22Rv1 (cell line): Measurements from ENCODE around the gene FAM107A.

Experiments used
- H3K27ac ChIP-seq: fragments of 450-650 bp; 2 replicates; pipeline ENCODE4 v1.5.1; 2017
- ZFX ChIP-seq: fragments of 450-650 bp; IDR thresholded peaks from 2 replicates; pipeline ENCODE4 v1.6.1; 2017; ENCODE audit warnings: antibody characterized with exemption, borderline replicate concordance
- TF ChIP-seq, protein P1 (sequence below): fragments of 450-650 bp; IDR thresholded peaks from 2 replicates; pipeline ENCODE4 v1.5.1; 2017; ENCODE audit warnings: mild to moderate bottlenecking

Gene FAM107A

DNA sequence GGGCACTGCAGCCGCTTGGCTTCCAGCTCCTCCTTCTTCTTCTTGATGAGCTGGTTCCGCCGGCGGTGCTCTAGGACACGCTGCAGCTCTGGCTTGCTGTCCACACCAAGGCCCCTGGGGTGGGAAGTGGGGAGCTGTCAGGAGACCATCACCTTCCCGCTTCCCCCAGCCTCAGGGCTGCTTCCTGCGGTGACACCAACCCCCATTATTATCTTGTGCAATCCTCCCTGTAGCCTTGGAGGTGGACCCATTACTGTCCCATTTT lies 10.0 kb downstream of the FAM107A start:
- no peak overlapping the region for H3K27ac ChIP-seq
- TF ChIP-seq ZFX = no peak
- TF ChIP-seq, protein P1, sequence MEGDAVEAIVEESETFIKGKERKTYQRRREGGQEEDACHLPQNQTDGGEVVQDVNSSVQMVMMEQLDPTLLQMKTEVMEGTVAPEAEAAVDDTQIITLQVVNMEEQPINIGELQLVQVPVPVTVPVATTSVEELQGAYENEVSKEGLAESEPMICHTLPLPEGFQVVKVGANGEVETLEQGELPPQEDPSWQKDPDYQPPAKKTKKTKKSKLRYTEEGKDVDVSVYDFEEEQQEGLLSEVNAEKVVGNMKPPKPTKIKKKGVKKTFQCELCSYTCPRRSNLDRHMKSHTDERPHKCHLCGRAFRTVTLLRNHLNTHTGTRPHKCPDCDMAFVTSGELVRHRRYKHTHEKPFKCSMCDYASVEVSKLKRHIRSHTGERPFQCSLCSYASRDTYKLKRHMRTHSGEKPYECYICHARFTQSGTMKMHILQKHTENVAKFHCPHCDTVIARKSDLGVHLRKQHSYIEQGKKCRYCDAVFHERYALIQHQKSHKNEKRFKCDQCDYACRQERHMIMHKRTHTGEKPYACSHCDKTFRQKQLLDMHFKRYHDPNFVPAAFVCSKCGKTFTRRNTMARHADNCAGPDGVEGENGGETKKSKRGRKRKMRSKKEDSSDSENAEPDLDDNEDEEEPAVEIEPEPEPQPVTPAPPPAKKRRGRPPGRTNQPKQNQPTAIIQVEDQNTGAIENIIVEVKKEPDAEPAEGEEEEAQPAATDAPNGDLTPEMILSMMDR = no peak

DNA sequence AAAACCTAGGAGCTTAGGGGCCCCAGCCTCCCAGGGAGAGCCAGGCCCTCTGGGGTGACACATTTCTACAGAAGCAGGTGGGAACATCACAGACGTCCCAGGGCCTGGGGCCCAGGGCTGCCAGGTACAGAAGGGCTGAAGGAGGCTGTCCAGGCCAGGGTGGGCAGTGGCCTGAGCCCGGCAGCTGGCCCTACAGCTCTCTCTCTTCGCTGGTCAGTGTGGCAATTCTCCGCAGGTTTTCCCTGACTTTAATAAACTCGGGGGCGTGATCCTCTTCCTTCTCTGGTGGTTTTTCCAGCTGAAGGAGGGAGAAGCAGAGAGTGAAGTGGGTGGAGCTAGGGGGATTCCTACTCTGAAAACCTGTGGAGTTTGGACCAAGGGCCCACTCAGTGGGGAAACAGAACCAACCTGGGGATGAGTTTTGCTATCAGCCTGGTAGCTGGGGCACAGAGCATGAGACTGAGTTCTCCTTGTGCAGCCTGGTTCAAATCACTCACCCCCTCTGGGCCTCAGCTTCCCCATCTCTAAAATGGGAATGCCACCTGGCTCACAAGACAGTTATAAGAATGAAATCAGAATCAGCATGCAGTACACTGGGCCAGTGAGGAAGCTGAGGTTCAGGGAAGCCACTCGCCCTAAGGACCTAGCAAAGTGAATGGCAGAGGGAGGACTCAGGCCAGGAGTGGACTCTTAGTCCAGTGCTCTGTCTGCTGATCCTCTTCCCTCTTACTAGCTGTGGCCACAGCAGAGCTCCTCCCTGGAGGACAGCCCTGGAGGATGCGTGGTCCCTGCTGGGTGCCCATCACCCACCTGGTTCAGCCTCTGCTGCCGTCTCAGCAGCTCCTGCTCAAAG lies 10.6 kb downstream of the FAM107A start:
- no peak for TF ChIP-seq ZFX
- TF ChIP-seq, protein P1 = no peak
- H3K27ac ChIP-seq = no peak overlapping the region

DNA sequence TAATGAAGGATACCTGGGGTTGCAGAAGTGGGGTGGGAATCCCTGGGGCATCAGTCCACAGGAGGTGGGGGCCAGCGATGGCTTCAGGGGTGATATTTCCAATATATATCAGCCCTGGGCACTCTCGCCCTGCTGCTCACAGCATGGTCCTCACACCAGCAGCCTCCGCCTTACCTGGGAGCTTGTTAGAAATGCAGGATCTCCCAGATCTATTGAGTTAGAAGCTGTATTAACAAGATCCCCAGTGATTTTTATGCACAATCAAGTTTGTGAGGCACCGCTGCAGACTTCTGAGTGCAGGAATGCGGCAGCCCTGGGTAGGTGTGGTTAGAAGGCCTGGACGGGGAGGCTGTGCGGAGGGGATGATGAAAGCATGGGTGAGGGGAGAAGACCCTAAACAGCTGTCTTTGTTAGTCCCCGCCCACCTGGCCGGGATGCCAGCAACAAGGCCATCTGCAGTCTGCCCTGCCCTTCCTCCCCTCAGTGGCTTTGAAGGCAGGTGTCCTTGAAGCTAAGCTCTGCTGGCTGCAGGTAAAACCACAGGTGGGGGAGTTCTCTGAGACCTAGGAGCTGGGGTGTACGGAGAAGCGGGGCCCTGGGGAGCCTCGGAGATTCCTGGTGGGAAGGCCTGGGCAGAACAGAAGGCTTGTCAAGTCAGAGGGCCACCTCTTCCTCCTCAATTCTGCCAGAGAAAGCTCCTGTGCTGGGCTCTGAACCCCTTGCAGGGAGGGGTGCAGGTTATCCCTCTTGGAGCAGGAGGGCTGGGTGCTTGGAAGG lies 11.4 kb downstream of the FAM107A start:
- H3K27ac ChIP-seq = no peak overlapping the region
- TF ChIP-seq, protein P1 = no peak
- no peak for TF ChIP-seq ZFX

DNA sequence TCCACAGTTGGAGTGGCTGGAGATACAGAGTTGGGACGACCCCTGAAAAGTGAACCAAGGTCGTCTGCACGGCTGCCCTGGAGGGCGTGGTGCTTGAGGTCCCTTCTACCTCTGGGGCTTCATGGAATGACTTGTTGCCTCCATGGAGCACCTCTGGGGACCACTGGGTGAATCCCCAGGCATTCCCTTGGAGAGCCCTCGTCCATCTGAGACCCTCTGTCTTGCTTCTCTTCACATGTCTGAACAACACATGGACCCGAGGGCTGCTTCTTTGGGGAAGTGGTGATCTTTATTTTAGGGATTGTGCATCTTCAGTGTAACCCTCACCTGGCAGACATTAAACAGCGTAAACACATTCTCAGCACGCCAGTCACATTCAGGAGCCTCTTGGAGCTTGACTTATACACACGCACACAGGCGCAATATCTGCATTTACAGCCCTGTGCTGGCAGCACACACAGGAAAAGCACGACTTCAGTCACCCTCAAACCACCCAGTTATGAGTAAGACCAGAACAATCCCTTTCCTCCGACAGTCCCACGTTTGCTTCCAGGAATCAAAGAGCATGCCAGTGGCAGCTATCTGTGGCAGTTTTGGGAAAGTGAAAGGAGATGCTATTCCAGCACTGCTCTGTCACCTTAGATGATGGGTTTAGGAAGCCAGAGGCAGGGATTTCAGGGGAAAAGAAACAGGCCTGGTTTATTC lies 12.6 kb downstream of the FAM107A start:
- TF ChIP-seq ZFX = no peak
- TF ChIP-seq, protein P1 = no peak
- no peak overlapping the region for H3K27ac ChIP-seq

DNA sequence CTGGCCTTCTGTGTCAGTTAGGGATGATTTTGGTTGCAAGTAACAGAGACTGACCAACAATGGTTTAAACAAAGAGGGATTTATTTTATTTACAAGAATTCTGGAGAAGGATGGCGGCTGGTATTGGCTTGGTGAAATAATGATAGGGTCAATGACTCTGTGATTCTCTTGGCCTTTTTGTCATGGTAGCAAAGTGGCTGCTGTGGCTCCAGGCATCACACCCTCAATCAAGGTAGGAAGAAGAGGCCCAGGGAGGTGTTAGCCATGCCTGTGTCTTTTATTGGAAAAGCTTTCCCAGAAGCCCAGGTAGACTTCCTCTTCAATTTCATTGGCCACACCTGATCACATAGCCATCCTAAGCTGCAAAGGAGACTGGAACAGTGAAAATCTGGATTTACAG lies 13.1 kb downstream of the FAM107A start:
- H3K27ac ChIP-seq = no peak overlapping the region
- no peak for TF ChIP-seq ZFX

DNA sequence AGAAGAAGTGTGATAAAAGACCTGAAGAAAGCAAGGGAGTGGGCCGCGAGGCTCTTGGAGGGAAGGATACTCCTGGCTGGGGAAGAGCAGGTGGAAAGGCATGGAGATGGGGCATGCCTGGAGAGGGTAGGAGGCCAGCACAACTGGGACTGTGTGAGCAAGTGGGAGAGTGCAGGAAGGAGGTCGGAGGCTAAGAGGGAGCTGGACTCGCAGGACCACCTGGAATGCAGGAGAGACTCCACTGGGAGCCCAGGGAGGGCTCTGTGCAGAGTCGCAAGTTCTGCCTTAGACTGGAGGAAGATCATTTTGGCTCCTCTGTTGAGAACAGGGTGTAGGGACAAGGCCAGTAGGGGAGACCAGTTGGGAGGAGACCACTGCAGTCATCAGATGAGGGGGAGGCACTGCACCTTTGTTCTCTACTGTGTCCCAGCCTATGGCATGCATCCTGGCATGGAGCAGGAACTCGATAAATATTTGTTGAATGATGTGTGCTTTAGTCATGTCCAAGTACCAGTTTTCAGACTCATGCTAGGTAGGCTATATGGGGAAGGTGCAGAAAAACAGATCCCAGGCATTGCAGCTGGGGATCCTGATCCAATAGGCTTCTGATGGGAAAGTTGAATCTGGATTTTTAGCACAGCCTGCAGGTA lies 13.7 kb downstream of the FAM107A start:
- TF ChIP-seq ZFX = no peak
- TF ChIP-seq, protein P1 = no peak
- H3K27ac ChIP-seq = no peak overlapping the region

DNA sequence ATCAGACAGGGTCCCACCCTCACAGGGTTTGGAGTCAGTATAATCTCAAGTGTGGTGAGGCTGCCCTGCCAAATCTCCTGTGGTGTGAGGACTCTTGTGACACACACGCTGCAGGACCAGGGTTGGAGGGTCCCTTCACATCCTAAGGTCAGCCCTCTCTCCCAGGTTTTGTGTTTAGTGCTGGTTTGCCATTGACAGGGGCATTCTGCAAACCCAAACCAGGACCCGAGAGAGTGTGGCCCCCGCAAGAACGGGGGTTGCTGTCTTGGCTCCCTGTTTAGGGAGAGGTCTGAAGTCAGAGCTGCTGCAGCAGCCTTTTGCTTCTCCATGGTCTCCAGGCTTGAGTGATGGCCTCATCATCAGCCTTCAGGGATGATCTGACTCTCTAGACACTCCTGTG lies 14.7 kb downstream of the FAM107A start:
- no peak overlapping the region for H3K27ac ChIP-seq
- TF ChIP-seq ZFX = no peak
- TF ChIP-seq, protein P1 = no peak
